GM12878 (cell line): ENCODE measurements around the gene PRR11. TPM values are rescaled to one million over a fixed set of nuclear protein-coding genes. Genes with fewer than 3 reads are reported as not detected.

Experiments
- ATAC-seq: fragments of 200-7000 bp; cut with Tn5 transposase; 3 replicates; pipeline ENCODE4 v1.9.1; 2020; ENCODE audit warnings: mild to moderate bottlenecking, moderate library complexity
- BruUV-seq: library from RNA; stranded (reverse); fragments of 400-500 nt; replicated peaks from 2 replicates; lab custom pipeline; 2021; lab: Mats Ljungman, UMichigan
- CTCF ChIA-PET: fragments of 300-600 bp; sonication (Branson Sonifier 250); formaldehyde crosslinking; extraction: SDS; loops from one replicate; lab custom pipeline; 2021; ENCODE audit warnings: inconsistent platforms; lab: Yijun Ruan, JAX
- POLR2A ChIA-PET: fragments of 350-600 bp; formaldehyde crosslinking; extraction: SDS; loops from one replicate; lab custom pipeline; 2021; ENCODE audit warnings: inconsistent platforms; lab: Charles Lee
- RAD21 ChIA-PET: fragments of 300-600 bp; sonication (Branson Sonifier 250); formaldehyde crosslinking; loops from one replicate; lab custom pipeline; 2023; ENCODE audit warnings: antibody characterized with exemption; ENCODE audit not compliant: unreplicated experiment; lab: Charles Lee
- SMC1A ChIA-PET: fragments of 300-600 bp; sonication (Branson Sonifier 250); formaldehyde crosslinking; loops from one replicate; lab custom pipeline; 2023; ENCODE audit not compliant: unreplicated experiment, uncharacterized antibody; lab: Charles Lee
- DNase-seq: peaks from one replicate; pipeline ENCODE4 v3.0.0-alpha.2; 2011; ENCODE audit warnings: low read depth, low spot score
- FAIRE-seq: peaks from 3 replicates; lab custom pipeline; 2011; peaks lifted over from hg19 to GRCh38; lab: Jason Lieb, UNC
- H2AFZ ChIP-seq: 2 replicates; pipeline ENCODE4 v1.6.0; 2011; ENCODE audit warnings: low read depth, low read length, control low read depth; ENCODE audit not compliant: control insufficient read depth
- H3K27ac ChIP-seq: 2 replicates; pipeline ENCODE4 v1.5.1; 2011; ENCODE audit warnings: control low read depth; ENCODE audit not compliant: control insufficient read depth, insufficient read depth
- H3K27me3 ChIP-seq, 2 experiments: replicated peaks in 1 of 2; 2 replicates each; pipeline versions ENCODE4 v1.6.0 to v1.6.1; 2011; ENCODE audit warnings: low read length in 1 of 2; ENCODE audit not compliant: control insufficient read depth in 2 of 2, insufficient read depth in 2 of 2
- H3K36me3 ChIP-seq, 2 experiments: 2 replicates each; pipeline ENCODE4 v1.5.1; 2011; ENCODE audit warnings: low read length in 1 of 2; ENCODE audit not compliant: control insufficient read depth in 2 of 2, insufficient read depth in 2 of 2
- H3K4me1 ChIP-seq: 2 replicates; pipeline ENCODE4 v1.6.1; 2011; ENCODE audit warnings: mild to moderate bottlenecking, low read length, moderate library complexity, mixed read lengths; ENCODE audit not compliant: control insufficient read depth, insufficient read depth
- H3K4me2 ChIP-seq: 2 replicates; pipeline ENCODE4 v1.6.0; 2011; ENCODE audit warnings: control low read depth; ENCODE audit not compliant: control insufficient read depth, insufficient read depth
- H3K4me3 ChIP-seq: fragments of 200-600 bp; sonication (generic); 2 replicates; pipeline ENCODE4 v1.5.1; 2016
- H3K79me2 ChIP-seq: 2 replicates; pipeline ENCODE4 v1.6.0; 2011; ENCODE audit warnings: low read length; ENCODE audit not compliant: control insufficient read depth, insufficient read depth
- H3K9ac ChIP-seq: 2 replicates; pipeline ENCODE4 v1.8.0; 2011; ENCODE audit warnings: low read length, control low read depth, mixed read lengths; ENCODE audit not compliant: control insufficient read depth, insufficient read depth
- H3K9me3 ChIP-seq: replicated peaks from 3 replicates; pipeline ENCODE4 v1.5.1; 2011; ENCODE audit warnings: mild to moderate bottlenecking, low read length; ENCODE audit not compliant: control insufficient read depth, insufficient read depth
- H4K20me1 ChIP-seq: 2 replicates; pipeline ENCODE4 v1.6.0; 2011; ENCODE audit not compliant: control insufficient read depth, insufficient read depth
- CUX1 ChIP-seq: IDR thresholded peaks from 2 replicates; pipeline ENCODE4 v1.6.1; 2012; ENCODE audit warnings: improper control_type of control experiment, low read depth, low read length; ENCODE audit not compliant: insufficient replicate concordance
- E4F1 ChIP-seq: fragments of 450-650 bp; IDR thresholded peaks from 2 replicates; pipeline ENCODE4 v1.6.1; 2018; ENCODE audit warnings: borderline replicate concordance, mild to moderate bottlenecking; ENCODE audit not compliant: partially characterized antibody
- FOXK2 ChIP-seq: fragments of 450-650 bp; IDR thresholded peaks from 2 replicates; pipeline ENCODE4 v1.6.1; 2017; ENCODE audit warnings: mild to moderate bottlenecking, moderate library complexity
- JUND ChIP-seq: IDR thresholded peaks from 2 replicates; pipeline ENCODE4 v1.6.1; 2012; ENCODE audit warnings: low read depth, mild to moderate bottlenecking, low read length, improper control_type of control experiment, moderate library complexity
- NFIC ChIP-seq: IDR thresholded peaks from 2 replicates; pipeline ENCODE4 v1.6.1; 2012; ENCODE audit warnings: low read depth, mild to moderate bottlenecking, inconsistent platforms, low read length, moderate library complexity
- PBX3 ChIP-seq: IDR thresholded peaks from 2 replicates; pipeline ENCODE4 v1.6.1; 2011; ENCODE audit warnings: mild to moderate bottlenecking, low read depth, low read length, moderate library complexity; ENCODE audit not compliant: insufficient replicate concordance
- PKNOX1 ChIP-seq: fragments of 450-650 bp; IDR thresholded peaks from 2 replicates; pipeline ENCODE4 v1.6.1; 2016; ENCODE audit warnings: mild to moderate bottlenecking
- SKIL ChIP-seq: fragments of 450-650 bp; IDR thresholded peaks from 2 replicates; pipeline ENCODE4 v1.6.1; 2017; ENCODE audit warnings: mild to moderate bottlenecking, low read depth, inconsistent platforms; ENCODE audit not compliant: poor library complexity, severe bottlenecking
- WGBS: methylation state at CpG from one replicate; pipeline ENCODE4 v1.1.6; 2016; ENCODE audit warnings: low lambda C conversion rate; ENCODE audit not compliant: insufficient replicate concordance, insufficient coverage; ENCODE audit errors: missing lambda C conversion rate; 5-methylcytosine and 5-hydroxymethylcytosine counted together
- in situ Hi-C: fragments of 300-500 bp; cut with MboI; formaldehyde crosslinking; loops from 9 replicates; pipeline ENCODE4 v1.14.3; 2018; ENCODE audit warnings: mixed read lengths
- intact Hi-C: fragments of 100-400 bp; cut with micrococcal nuclease; formaldehyde crosslinking; loops from one replicate; pipeline ENCODE4 v1.14.2; 2022; ENCODE audit not compliant: unreplicated experiment
- polyA plus RNA-seq, 11 experiments: library from polyadenylated mRNA; depleted of rRNA in 4 of 11; unstranded in 6 of 11; stranded (reverse) in 5 of 11; fragments of >200 nt; fragmentation: Nextera tagmentation in 4 of 11; fragmentation: Illumina TruSeq in 1 of 11; extraction: Ambion mirVana in 4 of 11; extraction: Trizol in 1 of 11; gene quantifications; 1 replicate in 1 of 11; 2 replicates in 10 of 11; pipeline versions ENCODE4 v1.2.1 to v1.2.3, GENCODE V29; 2011 to 2016; ENCODE audit warnings: inconsistent platforms in 2 of 11, missing spikeins in 2 of 11, low read depth in 1 of 11
- total RNA-seq, 4 experiments: library from RNA; depleted of rRNA in 3 of 4; stranded (reverse); fragments of >200 nt in 3 of 4; fragmentation: Illumina TruSeq in 1 of 4; extraction: Trizol in 1 of 4; gene quantifications; 2 replicates each; pipeline versions ENCODE4 v1.2.1 to v1.2.3, GENCODE V29; 2013 to 2021

The PRR11 gene
- total and polyA plus RNA-seq, 10 of the 15 experiments (the other 5 are each of a cell fraction or from before 2014, with no cell fraction given): 20.8 to 97.0 (median 48.3) TPM

- intact Hi-C loops: no loop called here
- Histone ChIP-seq H3K4me2 (no peak overlapping the region), H3K79me2 (peaks cover 28% of the 10 kb centered on the region), H3K9ac (no peak overlapping the region), H3K9me3 (no peaks in the 10 kb centered on the region), H3K4me3 (no peak overlapping the region), H3K36me3 (peaks cover 0 to 2% of the 10 kb centered on the region in 2 experiments; a peak in 2 of 4 replicates), H4K20me1 (no peaks in the 10 kb centered on the region), H3K27me3 (no peaks in the 10 kb centered on the region), H2AFZ (no peak overlapping the region), H3K4me1 (no peaks in the 10 kb centered on the region), H3K27ac (no peak overlapping the region)
- in situ Hi-C loops: no loop called here
- FAIRE-seq (no peak), ATAC-seq (no peak), DNase-seq (no peak)
- ChIA-PET CTCF (no interaction called here), SMC1A (interaction anchor here (1.1 kb wide), 2 partner anchors 12 to 27 kb away, joined by 3 to 4 read pairs; no protein-coding TSS in a partner anchor), RAD21 (no interaction called here), POLR2A (interaction anchor here (1.0 kb wide), 1 partner anchor 24 kb away, joined by 3 read pairs; the partner anchor contains the start of gene TRIM37)
- no TSS peak for BruUV-seq
- WGBS: 95% methylated on average over 1 of the region's 1 CpG
- TF ChIP-seq NFIC: no peak
- TF ChIP-seq JUND: no peak
- no peak for TF ChIP-seq E4F1
- no peak for TF ChIP-seq CUX1
- TF ChIP-seq FOXK2: no peak
- TF ChIP-seq PKNOX1: no peak
- TF ChIP-seq PBX3: no peak
- TF ChIP-seq SKIL: no peak
Observed at GRCh38 chr17:59131131-59131530, 24.4 kb upstream of the PRR11 start.
